ENCODE measurements around the gene PTHLH.

DNA sequence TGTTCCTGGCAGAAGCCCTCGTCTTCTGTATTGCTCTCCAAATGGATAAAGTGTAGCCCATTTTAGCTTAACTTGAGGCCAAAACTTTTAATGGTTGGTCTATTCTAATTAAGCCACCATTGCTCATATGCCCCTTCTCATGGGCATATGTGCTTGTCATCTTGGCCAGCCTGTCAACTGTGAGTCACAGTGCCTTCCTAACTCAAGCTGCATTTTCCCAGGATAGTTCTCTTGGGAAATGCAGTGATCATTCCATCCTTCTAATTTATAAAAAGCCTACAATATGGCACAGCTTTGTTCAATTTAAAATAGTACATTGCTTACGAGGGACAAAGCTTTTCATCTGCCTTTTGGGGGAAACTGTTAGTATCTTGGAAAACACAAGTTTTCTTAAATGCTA lies 6.6 kb downstream of the PTHLH start:
- TF ChIP-seq, protein P1, sequence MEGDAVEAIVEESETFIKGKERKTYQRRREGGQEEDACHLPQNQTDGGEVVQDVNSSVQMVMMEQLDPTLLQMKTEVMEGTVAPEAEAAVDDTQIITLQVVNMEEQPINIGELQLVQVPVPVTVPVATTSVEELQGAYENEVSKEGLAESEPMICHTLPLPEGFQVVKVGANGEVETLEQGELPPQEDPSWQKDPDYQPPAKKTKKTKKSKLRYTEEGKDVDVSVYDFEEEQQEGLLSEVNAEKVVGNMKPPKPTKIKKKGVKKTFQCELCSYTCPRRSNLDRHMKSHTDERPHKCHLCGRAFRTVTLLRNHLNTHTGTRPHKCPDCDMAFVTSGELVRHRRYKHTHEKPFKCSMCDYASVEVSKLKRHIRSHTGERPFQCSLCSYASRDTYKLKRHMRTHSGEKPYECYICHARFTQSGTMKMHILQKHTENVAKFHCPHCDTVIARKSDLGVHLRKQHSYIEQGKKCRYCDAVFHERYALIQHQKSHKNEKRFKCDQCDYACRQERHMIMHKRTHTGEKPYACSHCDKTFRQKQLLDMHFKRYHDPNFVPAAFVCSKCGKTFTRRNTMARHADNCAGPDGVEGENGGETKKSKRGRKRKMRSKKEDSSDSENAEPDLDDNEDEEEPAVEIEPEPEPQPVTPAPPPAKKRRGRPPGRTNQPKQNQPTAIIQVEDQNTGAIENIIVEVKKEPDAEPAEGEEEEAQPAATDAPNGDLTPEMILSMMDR (IDR thresholded peaks at IDR 0.05): no peak
- TF ChIP-seq POLR2A (IDR thresholded peaks at IDR 0.05): no peak
